ENCODE measurements around the gene SCYL1.

- TF ChIP-seq CTCF (IDR thresholded peaks at IDR 0.05; ENCODE audit: low read depth, low read length) (no peak), POLR2A (IDR thresholded peaks at IDR 0.05; ENCODE audit: extremely low read depth, insufficient read length) (no peak)
Measured at GRCh38 chr11:65548395-65548794, 23.5 kb downstream of the SCYL1 start.

All from NB4 (cell line).